GM19328 (cell line): ENCODE data around the gene TUT1.
"Not testable (repeated sequence)": the region's sequence is repeated elsewhere in the genome, so short reads cannot be mapped to it uniquely, and the experiment has no call there.

Source experiments
- ATAC-seq: cut with Tn5 transposase; IDR thresholded peaks from one replicate; pipeline ENCODE4 v1.9.1; 2021; ENCODE audit warnings: mild to moderate bottlenecking, moderate library complexity; ENCODE audit not compliant: unreplicated experiment

Gene TUT1

GRCh38 chr11:62591448-62592145 is at the start of gene TUT1:
Gene TUT1, minus strand, starts transcription at chr11:62591523. Its CDS starts 38 bp downstream, at chr11:62591485.
- peak; percentile 75 for ATAC-seq

- ATAC-seq, result no peak
Measured at GRCh38 chr11:62632492-62632891, 41.2 kb upstream of the TUT1 start.

GRCh38 chr11:62627713-62628112 is 36.4 kb upstream of the TUT1 start:
- ATAC-seq, result no peak

GRCh38 chr11:62622476-62623089 is 31.3 kb upstream of the TUT1 start:
- no peak for ATAC-seq

- peak; percentile 90 for ATAC-seq
Measured at GRCh38 chr11:62621567-62622470, 30.5 kb upstream of the TUT1 start, which contains the start of gene B3GAT3. Gene B3GAT3, minus strand, starts transcription at chr11:62621986. Its CDS starts 39 bp downstream, at chr11:62621947.

- ATAC-seq, result no peak
Measured at GRCh38 chr11:62621027-62621566, 29.8 kb upstream of the TUT1 start.

GRCh38 chr11:62616957-62617356 is 25.6 kb upstream of the TUT1 start:
- not testable (repeated sequence) for ATAC-seq

- ATAC-seq, result no peak
Measured at GRCh38 chr11:62615521-62615920, 24.2 kb upstream of the TUT1 start.

- ATAC-seq, result no peak
Measured at GRCh38 chr11:62614275-62614674, 23.0 kb upstream of the TUT1 start.

GRCh38 chr11:62613291-62613778 is 22.0 kb upstream of the TUT1 start:
- no peak for ATAC-seq

- ATAC-seq, result peak; percentile 74
Measured at GRCh38 chr11:62612366-62613290, 21.3 kb upstream of the TUT1 start, which contains the start of the genes EML3 and ROM1. Gene EML3, minus strand, starts transcription at chr11:62612775. Its CDS starts 318 bp downstream, at chr11:62612457. Gene ROM1, plus strand, starts transcription at chr11:62613257. Its CDS starts 25 bp downstream, at chr11:62613282.

GRCh38 chr11:62611705-62612365 is 20.5 kb upstream of the TUT1 start:
- ATAC-seq, result no peak

GRCh38 chr11:62610814-62611704 is 19.7 kb upstream of the TUT1 start:
- no peak for ATAC-seq

- ATAC-seq, result no peak
Measured at GRCh38 chr11:62610403-62610802, 19.1 kb upstream of the TUT1 start.

GRCh38 chr11:62608776-62609175 is 17.5 kb upstream of the TUT1 start:
- ATAC-seq, result no peak

- ATAC-seq, result no peak
Measured at GRCh38 chr11:62607714-62608113, 16.4 kb upstream of the TUT1 start.

GRCh38 chr11:62605902-62606301 is 14.6 kb upstream of the TUT1 start:
- ATAC-seq, result no peak

- no peak for ATAC-seq
Measured at GRCh38 chr11:62605467-62605866, 14.1 kb upstream of the TUT1 start.
